HepG2 (cell line): Measurements from ENCODE around the gene FAM174C. TPM values are rescaled to one million over a fixed set of nuclear protein-coding genes. Genes with fewer than 3 reads are reported as not detected.

Experiments
- HDAC1 ChIP-seq: sonication (generic); formaldehyde crosslinking; IDR thresholded peaks from 2 replicates; pipeline ENCODE4 v1.5.1; 2020; ENCODE audit warnings: mild to moderate bottlenecking, missing genetic modification reagents
- IKZF1 ChIP-seq: fragments of 450-650 bp; IDR thresholded peaks from 2 replicates; pipeline ENCODE4 v1.7.1; 2016
- KLF6 ChIP-seq: IDR thresholded peaks from 2 replicates; pipeline ENCODE4 v1.8.0; 2016; ENCODE audit warnings: missing biosample characterization, missing genetic modification reagents
- MATR3 ChIP-seq: sonication (generic); formaldehyde crosslinking; IDR thresholded peaks from 2 replicates; pipeline ENCODE4 v1.4.0; 2020; ENCODE audit warnings: missing genetic modification reagents
- MBD4 ChIP-seq: IDR thresholded peaks from 2 replicates; pipeline ENCODE4 v1.6.1; 2012; ENCODE audit warnings: low read length, inconsistent platforms, borderline replicate concordance
- NR3C1 ChIP-seq: sonication (generic); formaldehyde crosslinking; IDR thresholded peaks from 2 replicates; pipeline ENCODE4 v1.4.0; 2020; ENCODE audit warnings: missing genetic modification reagents
- ONECUT2 ChIP-seq: sonication (generic); formaldehyde crosslinking; IDR thresholded peaks from 2 replicates; pipeline ENCODE4 v1.4.0; 2020; ENCODE audit warnings: missing genetic modification reagents
- RELA ChIP-seq: sonication (generic); formaldehyde crosslinking; IDR thresholded peaks from 2 replicates; pipeline ENCODE4 v1.4.0; 2020; ENCODE audit warnings: missing genetic modification reagents
- RFX3 ChIP-seq: IDR thresholded peaks from 2 replicates; pipeline ENCODE4 v1.6.1; 2016; ENCODE audit warnings: missing biosample characterization, missing genetic modification reagents
- RFXAP ChIP-seq: sonication (generic); formaldehyde crosslinking; IDR thresholded peaks from 2 replicates; pipeline ENCODE4 v1.4.0; 2020; ENCODE audit warnings: missing genetic modification reagents, borderline replicate concordance
- SIX4 ChIP-seq: sonication (generic); formaldehyde crosslinking; IDR thresholded peaks from 2 replicates; pipeline ENCODE4 v1.4.0; 2020; ENCODE audit warnings: missing genetic modification reagents
- SOX5 ChIP-seq: IDR thresholded peaks from 2 replicates; pipeline ENCODE4 v1.6.1; 2016; ENCODE audit warnings: borderline replicate concordance
- TCF12 ChIP-seq, 2 experiments: fragments of 450-650 bp in 1 of 2; sonication (generic) in 1 of 2; formaldehyde crosslinking in 1 of 2; IDR thresholded peaks; 2 replicates each; pipeline versions ENCODE4 v1.6.1 to v1.8.0; 2017 to 2022; ENCODE audit warnings: antibody characterized with exemption in 1 of 2, mild to moderate bottlenecking in 1 of 2, missing genetic modification reagents in 1 of 2, moderate library complexity in 1 of 2
- WIZ ChIP-seq: sonication (generic); formaldehyde crosslinking; IDR thresholded peaks from 2 replicates; pipeline ENCODE4 v1.5.1; 2020; ENCODE audit warnings: mild to moderate bottlenecking, missing genetic modification reagents
- ZNF431 ChIP-seq: sonication (generic); formaldehyde crosslinking; IDR thresholded peaks from 2 replicates; pipeline ENCODE4 v1.9.0; 2022; ENCODE audit warnings: missing genetic modification reagents, low read depth, mild to moderate bottlenecking, borderline replicate concordance
- ZNF496 ChIP-seq: sonication (generic); formaldehyde crosslinking; IDR thresholded peaks from 2 replicates; pipeline ENCODE4 v1.8.1; 2023; ENCODE audit warnings: mild to moderate bottlenecking, moderate library complexity, missing genetic modification reagents; ENCODE audit not compliant: insufficient replicate concordance
- ZNF577 ChIP-seq: sonication (generic); formaldehyde crosslinking; IDR thresholded peaks from 2 replicates; pipeline ENCODE4 v1.4.0; 2020; ENCODE audit warnings: mild to moderate bottlenecking, low read depth, missing genetic modification reagents, borderline replicate concordance
- ZNF879 ChIP-seq: sonication (generic); formaldehyde crosslinking; IDR thresholded peaks from 2 replicates; pipeline ENCODE4 v1.8.1; 2023; ENCODE audit warnings: missing genetic modification reagents
- polyA plus RNA-seq, 8 experiments: library from polyadenylated mRNA; depleted of rRNA in 3 of 8; stranded (reverse) in 7 of 8; unstranded in 1 of 8; fragments of >200 nt; fragmentation: Illumina TruSeq in 4 of 8; extraction: Trizol in 4 of 8; gene quantifications; 2 replicates each; pipeline versions ENCODE4 v1.2.1 to v1.2.3, GENCODE V29; 2011 to 2016; ENCODE audit warnings: low read depth in 4 of 8, missing spikeins in 1 of 8, mixed read lengths in 1 of 8; ENCODE audit not compliant: insufficient read depth in 1 of 8
- total RNA-seq, 5 experiments: library from RNA; depleted of rRNA; stranded (reverse); fragments of >200 nt; fragmentation: Illumina TruSeq; extraction: Trizol; gene quantifications; 2 replicates each; pipeline ENCODE4 v1.2.3, GENCODE V29; 2016; ENCODE audit warnings: low read depth in 1 of 5
- TF ChIP-seq, protein P1 (sequence below): sonication (generic); formaldehyde crosslinking; IDR thresholded peaks from 2 replicates; pipeline ENCODE4 v1.4.0; 2020; ENCODE audit warnings: mild to moderate bottlenecking, missing genetic modification reagents, borderline replicate concordance
- TF ChIP-seq, protein P2 (sequence below): IDR thresholded peaks from 2 replicates; pipeline ENCODE4 v1.6.1; 2016; ENCODE audit warnings: low read depth, control low read depth
- TF ChIP-seq, protein P3 (sequence below): IDR thresholded peaks from 2 replicates; pipeline ENCODE4 v1.6.1; 2016; ENCODE audit warnings: low read depth, missing genetic modification reagents, missing compliant biosample characterization
- TF ChIP-seq, protein P4 (sequence below): sonication (generic); formaldehyde crosslinking; IDR thresholded peaks from 2 replicates; pipeline ENCODE4 v1.5.1; 2020; ENCODE audit warnings: missing genetic modification reagents, mild to moderate bottlenecking, borderline replicate concordance

Gene FAM174C
- total and polyA plus RNA-seq, 2 of the 13 experiments (the other 11 are each of a cell fraction or from before 2014, with no cell fraction given), result 19.5 to 31.3 TPM

DNA sequence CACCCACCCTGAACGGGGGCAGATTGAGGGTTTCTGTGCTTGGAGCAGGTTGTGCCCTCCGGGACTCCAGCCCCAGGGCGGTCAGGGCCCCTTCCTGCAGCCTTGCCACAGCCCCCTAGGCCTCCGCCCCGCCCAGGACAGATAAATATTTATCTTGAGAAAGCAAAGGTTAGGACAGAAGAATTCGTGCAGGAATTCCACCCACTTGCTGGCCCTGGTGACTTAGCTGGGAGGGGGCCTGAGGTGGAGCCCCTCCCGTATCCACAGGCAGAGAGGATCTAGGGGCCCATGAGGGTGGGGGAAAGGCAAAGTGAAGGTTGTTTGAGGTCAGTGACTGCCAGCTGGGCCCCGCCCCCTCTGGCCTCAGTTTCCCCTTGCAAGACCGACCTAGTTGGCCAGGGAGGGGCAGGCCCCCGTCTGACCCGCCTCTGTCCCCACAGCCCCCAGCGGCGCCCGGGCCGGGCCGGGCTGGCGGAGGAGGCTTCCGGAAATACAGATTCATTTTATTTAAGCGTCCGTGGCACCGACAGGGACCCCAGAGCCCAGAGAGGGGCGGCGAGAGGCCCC is 21.7 kb upstream of the FAM174C start (continued):
- peak; percentile 78 for TF ChIP-seq SOX5 (CRISPR knock-in tag)
- no peak for TF ChIP-seq ZNF496 (CRISPR knock-in tag)
- peak; percentile 52 for TF ChIP-seq HDAC1 (CRISPR knock-in tag)
- no peak for TF ChIP-seq RFXAP (CRISPR knock-in tag)
- TF ChIP-seq, protein P1, sequence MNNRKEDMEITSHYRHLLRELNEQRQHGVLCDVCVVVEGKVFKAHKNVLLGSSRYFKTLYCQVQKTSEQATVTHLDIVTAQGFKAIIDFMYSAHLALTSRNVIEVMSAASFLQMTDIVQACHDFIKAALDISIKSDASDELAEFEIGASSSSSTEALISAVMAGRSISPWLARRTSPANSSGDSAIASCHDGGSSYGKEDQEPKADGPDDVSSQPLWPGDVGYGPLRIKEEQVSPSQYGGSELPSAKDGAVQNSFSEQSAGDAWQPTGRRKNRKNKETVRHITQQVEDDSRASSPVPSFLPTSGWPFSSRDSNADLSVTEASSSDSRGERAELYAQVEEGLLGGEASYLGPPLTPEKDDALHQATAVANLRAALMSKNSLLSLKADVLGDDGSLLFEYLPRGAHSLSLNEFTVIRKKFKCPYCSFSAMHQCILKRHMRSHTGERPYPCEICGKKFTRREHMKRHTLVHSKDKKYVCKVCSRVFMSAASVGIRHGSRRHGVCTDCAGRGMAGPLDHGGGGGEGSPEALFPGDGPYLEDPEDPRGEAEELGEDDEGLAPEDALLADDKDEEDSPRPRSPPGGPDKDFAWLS (CRISPR knock-in tag), result no peak
- no peak for TF ChIP-seq WIZ
- TF ChIP-seq SIX4 (CRISPR knock-in tag), result no peak
- TF ChIP-seq KLF6 (CRISPR knock-in tag), result no peak; the same call in 1 of the 2 replicates
- TF ChIP-seq, protein P2, sequence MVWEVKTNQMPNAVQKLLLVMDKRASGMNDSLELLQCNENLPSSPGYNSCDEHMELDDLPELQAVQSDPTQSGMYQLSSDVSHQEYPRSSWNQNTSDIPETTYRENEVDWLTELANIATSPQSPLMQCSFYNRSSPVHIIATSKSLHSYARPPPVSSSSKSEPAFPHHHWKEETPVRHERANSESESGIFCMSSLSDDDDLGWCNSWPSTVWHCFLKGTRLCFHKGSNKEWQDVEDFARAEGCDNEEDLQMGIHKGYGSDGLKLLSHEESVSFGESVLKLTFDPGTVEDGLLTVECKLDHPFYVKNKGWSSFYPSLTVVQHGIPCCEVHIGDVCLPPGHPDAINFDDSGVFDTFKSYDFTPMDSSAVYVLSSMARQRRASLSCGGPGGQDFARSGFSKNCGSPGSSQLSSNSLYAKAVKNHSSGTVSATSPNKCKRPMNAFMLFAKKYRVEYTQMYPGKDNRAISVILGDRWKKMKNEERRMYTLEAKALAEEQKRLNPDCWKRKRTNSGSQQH (CRISPR knock-in tag), result 0 out of 2 replicates have a peak, but pooled peaks have one; percentile 47
- no peak for TF ChIP-seq ZNF577 (CRISPR knock-in tag)
- no peak for TF ChIP-seq ZNF431 (CRISPR knock-in tag)
- TF ChIP-seq, protein P3, sequence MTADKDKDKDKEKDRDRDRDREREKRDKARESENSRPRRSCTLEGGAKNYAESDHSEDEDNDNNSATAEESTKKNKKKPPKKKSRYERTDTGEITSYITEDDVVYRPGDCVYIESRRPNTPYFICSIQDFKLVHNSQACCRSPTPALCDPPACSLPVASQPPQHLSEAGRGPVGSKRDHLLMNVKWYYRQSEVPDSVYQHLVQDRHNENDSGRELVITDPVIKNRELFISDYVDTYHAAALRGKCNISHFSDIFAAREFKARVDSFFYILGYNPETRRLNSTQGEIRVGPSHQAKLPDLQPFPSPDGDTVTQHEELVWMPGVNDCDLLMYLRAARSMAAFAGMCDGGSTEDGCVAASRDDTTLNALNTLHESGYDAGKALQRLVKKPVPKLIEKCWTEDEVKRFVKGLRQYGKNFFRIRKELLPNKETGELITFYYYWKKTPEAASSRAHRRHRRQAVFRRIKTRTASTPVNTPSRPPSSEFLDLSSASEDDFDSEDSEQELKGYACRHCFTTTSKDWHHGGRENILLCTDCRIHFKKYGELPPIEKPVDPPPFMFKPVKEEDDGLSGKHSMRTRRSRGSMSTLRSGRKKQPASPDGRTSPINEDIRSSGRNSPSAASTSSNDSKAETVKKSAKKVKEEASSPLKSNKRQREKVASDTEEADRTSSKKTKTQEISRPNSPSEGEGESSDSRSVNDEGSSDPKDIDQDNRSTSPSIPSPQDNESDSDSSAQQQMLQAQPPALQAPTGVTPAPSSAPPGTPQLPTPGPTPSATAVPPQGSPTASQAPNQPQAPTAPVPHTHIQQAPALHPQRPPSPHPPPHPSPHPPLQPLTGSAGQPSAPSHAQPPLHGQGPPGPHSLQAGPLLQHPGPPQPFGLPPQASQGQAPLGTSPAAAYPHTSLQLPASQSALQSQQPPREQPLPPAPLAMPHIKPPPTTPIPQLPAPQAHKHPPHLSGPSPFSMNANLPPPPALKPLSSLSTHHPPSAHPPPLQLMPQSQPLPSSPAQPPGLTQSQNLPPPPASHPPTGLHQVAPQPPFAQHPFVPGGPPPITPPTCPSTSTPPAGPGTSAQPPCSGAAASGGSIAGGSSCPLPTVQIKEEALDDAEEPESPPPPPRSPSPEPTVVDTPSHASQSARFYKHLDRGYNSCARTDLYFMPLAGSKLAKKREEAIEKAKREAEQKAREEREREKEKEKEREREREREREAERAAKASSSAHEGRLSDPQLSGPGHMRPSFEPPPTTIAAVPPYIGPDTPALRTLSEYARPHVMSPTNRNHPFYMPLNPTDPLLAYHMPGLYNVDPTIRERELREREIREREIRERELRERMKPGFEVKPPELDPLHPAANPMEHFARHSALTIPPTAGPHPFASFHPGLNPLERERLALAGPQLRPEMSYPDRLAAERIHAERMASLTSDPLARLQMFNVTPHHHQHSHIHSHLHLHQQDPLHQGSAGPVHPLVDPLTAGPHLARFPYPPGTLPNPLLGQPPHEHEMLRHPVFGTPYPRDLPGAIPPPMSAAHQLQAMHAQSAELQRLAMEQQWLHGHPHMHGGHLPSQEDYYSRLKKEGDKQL (CRISPR knock-in tag), result no peak
- no peak for TF ChIP-seq RELA (CRISPR knock-in tag)
- no peak for TF ChIP-seq NR3C1 (CRISPR knock-in tag)
- TF ChIP-seq ZNF879 (CRISPR knock-in tag), result 0 out of 2 replicates have a peak, but pooled peaks have one; percentile 57
- TF ChIP-seq ONECUT2, result no peak
- no peak for TF ChIP-seq RFX3
- TF ChIP-seq MATR3 (CRISPR knock-in tag), result no peak
- TF ChIP-seq MBD4, result no peak
- TF ChIP-seq IKZF1, result no peak
- TF ChIP-seq TCF12 (IDR thresholded peaks at IDR 0.05), result no peak
- 0 out of 2 replicates have a peak, but pooled peaks have one; percentile 67 for TF ChIP-seq TCF12 (CRISPR knock-in tag; IDR thresholded peaks at IDR 0.05)
- TF ChIP-seq, protein P4, sequence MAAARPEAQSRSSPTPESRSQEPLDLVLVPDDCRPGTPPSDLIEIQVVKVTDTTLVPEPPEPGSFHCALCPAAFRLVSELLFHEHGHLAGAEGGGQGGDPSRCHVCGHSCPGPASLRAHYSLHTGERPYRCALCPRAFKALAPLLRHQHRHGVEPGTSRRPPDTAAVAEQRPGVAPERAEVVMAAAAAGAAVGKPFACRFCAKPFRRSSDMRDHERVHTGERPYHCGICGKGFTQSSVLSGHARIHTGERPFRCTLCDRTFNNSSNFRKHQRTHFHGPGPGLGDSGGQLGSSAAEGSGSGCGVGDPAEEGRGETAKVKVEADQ, result no peak
